IMR-90 (cell line): ENCODE measurements around the gene P4HA3.

Experiments used
- CHD1 ChIP-seq: IDR thresholded peaks from 2 replicates; pipeline ENCODE4 v1.6.1; 2012; ENCODE audit warnings: low read depth, low read length, improper control_type of control experiment
- CTCF ChIP-seq: conservative IDR thresholded peaks from 2 replicates; pipeline ENCODE4 v1.5.1; 2012; ENCODE audit warnings: mild to moderate bottlenecking, low read depth, low read length, improper control_type of control experiment
- POLR2A ChIP-seq: IDR thresholded peaks from 2 replicates; pipeline ENCODE4 v1.6.1; 2012; ENCODE audit warnings: mild to moderate bottlenecking, low read depth, low read length
- RAD21 ChIP-seq: IDR thresholded peaks from 2 replicates; pipeline ENCODE4 v1.6.1; 2012; ENCODE audit warnings: low read length, improper control_type of control experiment
- TF ChIP-seq, protein P1 (sequence below): fragments of 150-350 bp; IDR thresholded peaks from 2 replicates; pipeline ENCODE4 v1.6.1; 2017; ENCODE audit warnings: mild to moderate bottlenecking, antibody characterized with exemption, low read length, low read depth

DNA sequence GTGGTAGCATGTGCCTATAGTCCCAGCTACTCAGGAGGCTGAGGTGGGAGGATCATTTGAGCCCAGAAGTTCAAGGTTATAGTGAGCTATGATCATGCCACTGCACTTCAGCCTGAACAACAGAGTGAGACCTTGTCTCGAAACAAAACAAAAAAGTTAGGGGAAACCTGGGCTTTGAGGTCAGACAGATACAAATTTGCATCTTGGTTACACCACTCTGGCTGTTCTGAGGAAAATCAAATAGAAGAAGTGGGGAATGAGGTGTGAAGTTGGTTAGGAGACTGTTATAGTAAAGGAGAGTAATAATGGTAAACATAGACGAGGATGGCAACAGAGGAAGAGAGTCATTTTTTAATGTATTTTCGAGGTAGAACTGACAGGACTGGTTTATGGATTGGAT, 77.8 kb downstream of the P4HA3 start:
- TF ChIP-seq POLR2A (no peak), CHD1 (no peak), CTCF (no peak), RAD21 (no peak)
- TF ChIP-seq, protein P1, sequence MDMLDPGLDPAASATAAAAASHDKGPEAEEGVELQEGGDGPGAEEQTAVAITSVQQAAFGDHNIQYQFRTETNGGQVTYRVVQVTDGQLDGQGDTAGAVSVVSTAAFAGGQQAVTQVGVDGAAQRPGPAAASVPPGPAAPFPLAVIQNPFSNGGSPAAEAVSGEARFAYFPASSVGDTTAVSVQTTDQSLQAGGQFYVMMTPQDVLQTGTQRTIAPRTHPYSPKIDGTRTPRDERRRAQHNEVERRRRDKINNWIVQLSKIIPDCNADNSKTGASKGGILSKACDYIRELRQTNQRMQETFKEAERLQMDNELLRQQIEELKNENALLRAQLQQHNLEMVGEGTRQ: no peak
